Astrocyte of the spinal cord (primary cell): ENCODE measurements around the gene GALNT10.

ENCODE experiments used
- DNase-seq: peaks from one replicate; pipeline ENCODE4 v3.0.0; 2011; ENCODE audit warnings: low read depth, low spot score
- H3K4me3 ChIP-seq: 2 replicates; pipeline ENCODE4 v1.5.1; 2011; ENCODE audit warnings: low read depth, mild to moderate bottlenecking, low read length, moderate library complexity
- CTCF ChIP-seq: IDR thresholded peaks from 2 replicates; pipeline ENCODE4 v1.5.1; 2012; ENCODE audit warnings: low read depth, mild to moderate bottlenecking, low read length, inconsistent platforms
- in situ Hi-C: cut with HindIII; loops from 2 replicates; pipeline ENCODE4 v1.10.0; 2017; ENCODE audit warnings: low sequenced_read_pairs

Gene GALNT10

GRCh38 chr5:154400678-154401077, 210.1 kb downstream of the GALNT10 start:
- H3K4me3 ChIP-seq = no peak overlapping the region
- no peak for DNase-seq
- in situ Hi-C loops = no loop called here
- no peak for TF ChIP-seq CTCF

- in situ Hi-C loops = no loop called here
- no peak for TF ChIP-seq CTCF
- no peak overlapping the region for H3K4me3 ChIP-seq
- DNase-seq = no peak
Measured at GRCh38 chr5:154401355-154401754, 210.8 kb downstream of the GALNT10 start.

GRCh38 chr5:154401931-154402330, 211.4 kb downstream of the GALNT10 start:
- no peak overlapping the region for H3K4me3 ChIP-seq
- TF ChIP-seq CTCF = no peak
- in situ Hi-C loops = no loop called here
- no peak for DNase-seq

GRCh38 chr5:154402611-154403010, 212.1 kb downstream of the GALNT10 start:
- in situ Hi-C loops = no loop called here
- no peak for DNase-seq
- no peak overlapping the region for H3K4me3 ChIP-seq
- TF ChIP-seq CTCF = no peak

GRCh38 chr5:154403234-154403633, 212.7 kb downstream of the GALNT10 start:
- no peak for DNase-seq
- in situ Hi-C loops = no loop called here
- no peak overlapping the region for H3K4me3 ChIP-seq
- TF ChIP-seq CTCF = no peak

- TF ChIP-seq CTCF = no peak
- H3K4me3 ChIP-seq = no peak overlapping the region
- in situ Hi-C loops = no loop called here
- DNase-seq = no peak
Measured at GRCh38 chr5:154403776-154404387, 213.3 kb downstream of the GALNT10 start.
